ENCODE measurements around the gene GFRA1. TPM values are rescaled to one million over a fixed set of nuclear protein-coding genes. Genes with fewer than 3 reads are reported as not detected.

GFRA1 gene
- total and polyA plus RNA-seq, 4 donors: 30.5 to 109 (median 55.1) TPM

GRCh38 chr10:116007256-116007891 lies 265.6 kb downstream of the GFRA1 start:
- Histone ChIP-seq H3K36me3 (ENCODE audit: control insufficient read depth, insufficient read depth, low read length) (no peaks in the 10 kb centered on the region), H3K4me3 (ENCODE audit: low read depth, low read length) (no peak overlapping the region), H3K27ac (ENCODE audit: low read depth, low read length) (no peak overlapping the region), H3K27me3 (ENCODE audit: control insufficient read depth, insufficient read depth, low read length) (no peaks in the 10 kb centered on the region), H3K4me1 (ENCODE audit: control insufficient read depth, insufficient read depth, low read length) (no peaks in the 10 kb centered on the region), H3K9me3 (ENCODE audit: control insufficient read depth, insufficient read depth, low read length) (no peaks in the 10 kb centered on the region)
- 91% methylated on average over 8 of the region's 9 CpGs for WGBS (ENCODE audit: insufficient coverage)
- DNase-seq (ENCODE audit: low read depth in 4 of 6, low spot score in 6 of 6): no peak

Other genes starting within 250 kb of the GFRA1 start
- not detected for gene CCDC172, start 51.2 kb upstream of the GFRA1 start, total RNA-seq
- under 1 TPM; 0.21 TPM for gene CCDC172, start 51.2 kb upstream of the GFRA1 start, polyA plus RNA-seq (ENCODE audit: insufficient read length in 2 of 2)
- not detected for gene PNLIPRP3, start 154.6 kb upstream of the GFRA1 start, total RNA-seq
- gene PNLIPRP3, start 154.6 kb upstream of the GFRA1 start, polyA plus RNA-seq (ENCODE audit: insufficient read length in 2 of 2): not detected

All from spinal cord (tissue), 10 donors.